Hepatocyte (in vitro differentiated cells): ENCODE results near the gene CLINT1.

Experiments
- EZH2 ChIP-seq: fragments of 200-600 bp; sonication (generic); IDR thresholded peaks from 2 replicates; pipeline ENCODE4 v1.6.1; 2016; ENCODE audit warnings: antibody characterized with exemption, mild to moderate bottlenecking, borderline replicate concordance
- TF ChIP-seq, protein P1 (sequence below): fragments of 200-600 bp; sonication (generic); IDR thresholded peaks from 2 replicates; pipeline ENCODE4 v1.5.1; 2016; ENCODE audit warnings: antibody characterized with exemption, mild to moderate bottlenecking; ENCODE audit not compliant: poor library complexity

DNA sequence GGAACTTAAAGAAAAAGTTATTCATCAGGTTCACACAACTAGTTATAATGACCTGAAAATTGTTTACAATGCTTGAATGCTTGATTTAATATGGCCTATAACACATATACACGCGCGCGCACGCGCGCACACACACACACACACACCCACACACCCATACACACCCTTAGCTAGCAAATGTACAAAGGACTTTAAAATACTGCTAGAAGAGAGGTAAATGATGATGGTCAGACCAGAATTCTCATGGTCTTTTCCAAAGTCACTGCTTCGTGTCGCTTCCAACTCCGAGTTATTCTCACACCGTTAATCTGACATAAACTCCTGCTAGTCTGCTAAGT lies 109.5 kb downstream of the CLINT1 start:
- no peak for TF ChIP-seq EZH2
- TF ChIP-seq, protein P1, sequence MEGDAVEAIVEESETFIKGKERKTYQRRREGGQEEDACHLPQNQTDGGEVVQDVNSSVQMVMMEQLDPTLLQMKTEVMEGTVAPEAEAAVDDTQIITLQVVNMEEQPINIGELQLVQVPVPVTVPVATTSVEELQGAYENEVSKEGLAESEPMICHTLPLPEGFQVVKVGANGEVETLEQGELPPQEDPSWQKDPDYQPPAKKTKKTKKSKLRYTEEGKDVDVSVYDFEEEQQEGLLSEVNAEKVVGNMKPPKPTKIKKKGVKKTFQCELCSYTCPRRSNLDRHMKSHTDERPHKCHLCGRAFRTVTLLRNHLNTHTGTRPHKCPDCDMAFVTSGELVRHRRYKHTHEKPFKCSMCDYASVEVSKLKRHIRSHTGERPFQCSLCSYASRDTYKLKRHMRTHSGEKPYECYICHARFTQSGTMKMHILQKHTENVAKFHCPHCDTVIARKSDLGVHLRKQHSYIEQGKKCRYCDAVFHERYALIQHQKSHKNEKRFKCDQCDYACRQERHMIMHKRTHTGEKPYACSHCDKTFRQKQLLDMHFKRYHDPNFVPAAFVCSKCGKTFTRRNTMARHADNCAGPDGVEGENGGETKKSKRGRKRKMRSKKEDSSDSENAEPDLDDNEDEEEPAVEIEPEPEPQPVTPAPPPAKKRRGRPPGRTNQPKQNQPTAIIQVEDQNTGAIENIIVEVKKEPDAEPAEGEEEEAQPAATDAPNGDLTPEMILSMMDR = no peak
